Endothelial cell of umbilical vein (primary cell): ENCODE data around the gene DGKB. TPM values are rescaled to one million over a fixed set of nuclear protein-coding genes. Genes with fewer than 3 reads are reported as not detected.
A peak's percentile ranks its signal among the peaks of the same experiment; 100 is the strongest.

Source experiments
- BruUV-seq: library from RNA; stranded (reverse); fragments of 400-500 nt; replicated peaks from 2 replicates; lab custom pipeline; 2021; lab: Mats Ljungman, UMichigan
- CTCF ChIA-PET: fragments of 300-600, 350-600 bp; sonication (Branson Sonifier 250); formaldehyde crosslinking; loops from one replicate; lab custom pipeline; 2021; ENCODE audit warnings: antibody characterized with exemption, inconsistent platforms; lab: Charles Lee
- POLR2A ChIA-PET: fragments of 300-600, 350-600 bp; sonication (Branson Sonifier 250); formaldehyde crosslinking; loops from one replicate; lab custom pipeline; 2021; ENCODE audit warnings: antibody characterized with exemption, inconsistent platforms; lab: Charles Lee
- DNase-seq: peaks from one replicate; pipeline ENCODE4 v3.0.0-alpha.2; 2011; ENCODE audit warnings: low read depth, low spot score
- FAIRE-seq: peaks from 2 replicates; lab custom pipeline; 2011; peaks lifted over from hg19 to GRCh38; lab: Jason Lieb, UNC
- H2AFZ ChIP-seq: 2 replicates; pipeline ENCODE4 v1.6.0; 2012; ENCODE audit warnings: low read depth, low read length, control low read depth, inconsistent platforms
- H3K27ac ChIP-seq: 2 replicates; pipeline ENCODE4 v1.5.1; 2011; ENCODE audit warnings: low read depth, mild to moderate bottlenecking, control low read depth, low read length, moderate library complexity; ENCODE audit not compliant: insufficient read depth
- H3K27me3 ChIP-seq, 2 experiments: 2 replicates each; pipeline versions ENCODE4 v1.6.0 to v1.6.1; 2011; ENCODE audit warnings: low read length in 2 of 2, mixed read lengths in 1 of 2; ENCODE audit not compliant: control insufficient read depth in 2 of 2, insufficient read depth in 2 of 2
- H3K36me3 ChIP-seq, 2 experiments: 2 replicates in 1 of 2; 3 replicates in 1 of 2; pipeline ENCODE4 v1.5.1; 2011; ENCODE audit warnings: low read length in 2 of 2, mild to moderate bottlenecking in 1 of 2, moderate library complexity in 1 of 2; ENCODE audit not compliant: control insufficient read depth in 2 of 2, insufficient read depth in 2 of 2; ENCODE audit errors: extremely low read depth in 1 of 2
- H3K4me1 ChIP-seq: 3 replicates; pipeline ENCODE4 v1.5.1; 2011; ENCODE audit warnings: mild to moderate bottlenecking, low read length; ENCODE audit not compliant: control insufficient read depth, insufficient read depth; ENCODE audit errors: extremely low read depth
- H3K4me2 ChIP-seq: 2 replicates; pipeline ENCODE4 v1.6.1; 2011; ENCODE audit warnings: low read length, control low read depth, mixed read lengths; ENCODE audit not compliant: insufficient read depth
- H3K4me3 ChIP-seq, 3 experiments: fragments of 200-600 bp in 1 of 3; sonication (generic), shearing (Covaris generic) in 1 of 3; replicated peaks in 1 of 3; 2 replicates each; pipeline ENCODE4 v1.5.1; 2011 to 2016; ENCODE audit warnings: control low read depth in 3 of 3, low read length in 3 of 3, mild to moderate bottlenecking in 2 of 3, inconsistent platforms in 1 of 3, low read depth in 1 of 3, moderate library complexity in 1 of 3; ENCODE audit not compliant: insufficient read depth in 1 of 3
- H3K79me2 ChIP-seq: 2 replicates; pipeline ENCODE4 v1.6.0; 2012; ENCODE audit warnings: low read length, inconsistent platforms; ENCODE audit not compliant: control insufficient read depth, insufficient read depth
- H3K9ac ChIP-seq: replicated peaks from 2 replicates; pipeline ENCODE3; 2011; ENCODE audit warnings: low read length, control low read depth; ENCODE audit not compliant: insufficient read depth; ENCODE audit errors: extremely low read depth
- H3K9me1 ChIP-seq: replicated peaks from 3 replicates; pipeline ENCODE4 v1.6.0; 2011; ENCODE audit warnings: mild to moderate bottlenecking, low read length; ENCODE audit not compliant: control insufficient read depth, insufficient read depth; ENCODE audit errors: extremely low read depth
- H3K9me3 ChIP-seq: replicated peaks from 2 replicates; pipeline ENCODE4 v1.5.1; 2012; ENCODE audit warnings: low read length, inconsistent platforms; ENCODE audit not compliant: control insufficient read depth, insufficient read depth
- H4K20me1 ChIP-seq: replicated peaks from 2 replicates; pipeline ENCODE3; 2011; ENCODE audit warnings: mild to moderate bottlenecking, low read length; ENCODE audit not compliant: control insufficient read depth, insufficient read depth; ENCODE audit errors: extremely low read depth
- EZH2 ChIP-seq: IDR thresholded peaks from 2 replicates; pipeline ENCODE4 v1.6.1; 2012; ENCODE audit warnings: borderline replicate concordance, low read depth, mild to moderate bottlenecking, moderate library complexity, low read length, inconsistent platforms; ENCODE audit not compliant: severe bottlenecking
- FOS ChIP-seq: IDR thresholded peaks from 2 replicates; pipeline ENCODE4 v1.6.1; 2011; ENCODE audit warnings: mild to moderate bottlenecking, low read length, moderate library complexity, borderline replicate concordance; ENCODE audit not compliant: insufficient read depth
- GATA2 ChIP-seq: IDR thresholded peaks from 2 replicates; pipeline ENCODE4 v1.7.0; 2011; ENCODE audit warnings: low read depth, mild to moderate bottlenecking, moderate library complexity, mixed read lengths, low read length; ENCODE audit not compliant: insufficient read length, insufficient read depth
- JUN ChIP-seq: IDR thresholded peaks from 2 replicates; pipeline ENCODE4 v1.6.1; 2011; ENCODE audit warnings: borderline replicate concordance, low read depth; ENCODE audit not compliant: insufficient read length, insufficient read depth
- MAX ChIP-seq: IDR thresholded peaks from 2 replicates; pipeline ENCODE4 v1.6.1; 2011; ENCODE audit not compliant: insufficient read depth, insufficient read length
- POLR2AphosphoS5 ChIP-seq: IDR thresholded peaks from 2 replicates; pipeline ENCODE4 v1.6.1; 2012; ENCODE audit warnings: low read depth, mild to moderate bottlenecking, control low read depth, low read length, moderate library complexity; ENCODE audit not compliant: insufficient read depth
- dilution Hi-C: fragments of 300-500 bp; cut with MboI; formaldehyde crosslinking; loops from one replicate; pipeline ENCODE4 v1.15.0; 2019; ENCODE audit warnings: low sequenced_read_pairs; ENCODE audit not compliant: extremely low pct_ligation_motif_present
- intact Hi-C: fragments of 100-400 bp; cut with micrococcal nuclease; formaldehyde crosslinking; loops from one replicate; pipeline ENCODE4 v1.10.0; 2022
- polyA plus RNA-seq, 4 experiments: library from polyadenylated mRNA; depleted of rRNA in 3 of 4; stranded (reverse) in 3 of 4; unstranded in 1 of 4; fragments of >200 nt; gene quantifications; 2 replicates each; pipeline versions ENCODE4 v1.2.1 to v1.2.3, GENCODE V29; 2011 to 2012; ENCODE audit warnings: missing spikeins in 1 of 4
- total RNA-seq: library from RNA; stranded (reverse); gene quantifications from 2 replicates; pipeline ENCODE4 v1.2.3, GENCODE V29; 2021

The DGKB gene
- total and polyA plus RNA-seq, 2 donors (not counting 3 experiments of a cell fraction or from before 2014, with no cell fraction given), result not detected

GRCh38 chr7:14894826-14895225 lies 7.7 kb downstream of the DGKB start:
- no peaks in the 10 kb centered on the region for H4K20me1 ChIP-seq
- dilution Hi-C loops, result no loop called here
- FAIRE-seq (peak; percentile 37), DNase-seq (peak; percentile 33)
- no peak overlapping the region for H2AFZ ChIP-seq
- H3K9ac ChIP-seq, result no peak overlapping the region
- no peaks in the 10 kb centered on the region for H3K27me3 ChIP-seq
- CTCF ChIA-PET, result interaction anchor here (1.5 kb wide), 1 partner anchor 101 kb away, joined by 4 read pairs; no protein-coding TSS in a partner anchor
- no peak overlapping the region for H3K4me3 ChIP-seq
- no peaks in the 10 kb centered on the region for H3K36me3 ChIP-seq
- no peak overlapping the region for H3K4me2 ChIP-seq
- no peaks in the 10 kb centered on the region for H3K79me2 ChIP-seq
- no peaks in the 10 kb centered on the region for H3K4me1 ChIP-seq
- intact Hi-C loops, result no loop called here
- POLR2A ChIA-PET, result no interaction called here
- BruUV-seq, result no TSS peak
- no peaks in the 10 kb centered on the region for H3K9me1 ChIP-seq
- H3K27ac ChIP-seq, result no peak overlapping the region
- H3K9me3 ChIP-seq, result no peaks in the 10 kb centered on the region
- TF ChIP-seq POLR2AphosphoS5 (no peak), EZH2 (no peak), FOS (peak; percentile 59), GATA2 (no peak), MAX (no peak), JUN (peak; percentile 29)

- no peak overlapping the region for H2AFZ ChIP-seq
- peak; percentile 4 for DNase-seq
Measured at GRCh38 chr7:14892961-14893360, 9.6 kb downstream of the DGKB start.

More at GRCh38 chr7:14892961-14893360, 9.6 kb downstream of the DGKB start:
- CTCF ChIA-PET, result interaction anchor here (1.1 to 1.5 kb wide), 2 partner anchors 9 to 11 kb away, joined by 4 to 5 read pairs; partner anchors contain the start of gene DGKB
- Histone ChIP-seq H3K36me3 (no peaks in the 10 kb centered on the region), H3K27me3 (no peaks in the 10 kb centered on the region), H3K9ac (no peak overlapping the region), H3K9me1 (no peaks in the 10 kb centered on the region), H4K20me1 (no peaks in the 10 kb centered on the region), H3K4me3 (no peak overlapping the region), H3K9me3 (no peaks in the 10 kb centered on the region), H3K27ac (no peak overlapping the region), H3K79me2 (no peaks in the 10 kb centered on the region), H3K4me1 (no peaks in the 10 kb centered on the region), H3K4me2 (no peak overlapping the region)
- POLR2A ChIA-PET, result no interaction called here
- no peak for TF ChIP-seq JUN
- peak; percentile 53 for TF ChIP-seq FOS
- no TSS peak for BruUV-seq
- dilution Hi-C loops (no loop called here), intact Hi-C loops (no loop called here)
- peak; percentile 24 for FAIRE-seq
